ENCODE measurements around the gene ZNF276. TPM values are rescaled to one million over a fixed set of nuclear protein-coding genes. Genes with fewer than 3 reads are reported as not detected.

ZNF276 gene
- total and polyA plus RNA-seq, 2 of the 8 experiments (the other 6 are each of a cell fraction or from before 2014, with no cell fraction given), result 6.4 to 9.3 TPM

DNA sequence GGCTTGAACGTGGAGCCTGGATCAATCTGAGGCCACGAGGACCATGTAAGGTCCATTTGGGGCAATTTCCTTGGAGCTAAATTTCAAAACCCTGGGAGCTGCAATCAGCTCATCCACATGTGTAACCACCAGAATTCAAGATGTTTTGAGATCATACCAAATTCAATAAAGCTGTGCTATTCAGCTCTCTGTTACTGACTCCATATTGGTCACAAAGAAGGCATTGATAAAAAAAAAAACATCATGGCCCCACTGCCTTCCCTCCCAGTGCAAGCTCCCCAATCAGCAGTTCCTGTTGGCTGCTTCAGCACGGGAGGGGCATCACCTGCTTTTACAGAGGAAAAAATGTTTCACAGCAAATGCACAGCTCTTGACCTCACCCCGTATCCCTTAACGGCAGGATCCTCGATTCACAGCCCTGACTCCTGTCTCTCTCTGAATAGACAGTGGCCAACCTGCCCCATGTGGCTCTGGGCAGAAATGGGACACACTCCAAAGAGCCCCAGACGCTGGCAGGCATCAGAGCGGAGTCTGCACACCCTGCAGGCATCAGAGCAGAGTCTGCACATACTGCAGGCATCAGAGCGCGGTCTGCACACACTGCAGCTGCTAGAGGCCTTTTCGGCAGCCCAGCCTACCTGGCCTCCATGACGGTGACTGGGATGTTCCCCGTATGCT, 58.0 kb downstream of the ZNF276 start:
- H3K56ac ChIP-seq (replicated peaks; ENCODE audit: insufficient read length, low read depth, low read length), result no peak overlapping the region
- H2BK120ac ChIP-seq (replicated peaks; ENCODE audit: low read depth, low read length), result no peak overlapping the region
- no peaks in the 10 kb centered on the region for H3K9me3 ChIP-seq (ENCODE audit: insufficient read depth in 2 of 2, low read depth in 1 of 2, low read length in 1 of 2)
- 93% methylated on average over 13 of the region's 13 CpGs; no CpG with 5 or more reads in 1 of the 2 experiments for WGBS, 2 experiments (ENCODE audit: extremely low coverage in 1 of 2, insufficient coverage in 1 of 2, insufficient read length in 1 of 2, insufficient replicate concordance in 2 of 2, low coverage in 1 of 2, low lambda C conversion rate in 2 of 2, missing lambda C conversion rate in 1 of 2)
- peaks cover 4 to 5% of the 10 kb centered on the region in 2 experiments for H4K20me1 ChIP-seq (replicated peaks in 1 of 2; ENCODE audit: control insufficient read depth in 1 of 2, insufficient read depth in 2 of 2, low read length in 2 of 2)
- POLR2A ChIA-PET (ENCODE audit: partially characterized antibody), result interaction anchor here (0.6 to 1.3 kb wide), 5 partner anchors 10 to 48 kb away, joined by 3 to 7 read pairs (median 3); no protein-coding TSS in a partner anchor
- H3K23me2 ChIP-seq (ENCODE audit: low read depth, low read length), result no peaks in the 10 kb centered on the region
- H3K27me3 ChIP-seq (replicated peaks in 1 of 4; ENCODE audit: control insufficient read depth in 3 of 4, extremely low read depth in 1 of 4, insufficient read depth in 3 of 4, low read length in 3 of 4), result no peaks in the 10 kb centered on the region
- H3K18ac ChIP-seq (ENCODE audit: extremely low read depth, low read length), result no peak overlapping the region
- no peak overlapping the region for H4K8ac ChIP-seq (ENCODE audit: extremely low read depth, insufficient read depth, low read length)
- no peak overlapping the region for H3K4me3 ChIP-seq (ENCODE audit: extremely low read depth in 1 of 4, insufficient read depth in 2 of 4, low read depth in 3 of 4, low read length in 4 of 4)
- no peak overlapping the region for H3K4me2 ChIP-seq (ENCODE audit: insufficient read depth in 1 of 2, low read depth in 2 of 2, low read length in 2 of 2)
- H2AFZ ChIP-seq (ENCODE audit: low read length), result no peak overlapping the region
- peaks cover 0 to 6% (median 2%) of the 10 kb centered on the region in 4 experiments; a peak in 4 of 7 replicates for H3K4me1 ChIP-seq (replicated peaks in 1 of 4; ENCODE audit: control insufficient read depth in 3 of 4, insufficient read depth in 4 of 4, low read length in 3 of 4)
- no peak overlapping the region for H2BK20ac ChIP-seq (ENCODE audit: low read length)
- no peak for FAIRE-seq
- no peak overlapping the region for H4K5ac ChIP-seq (ENCODE audit: insufficient read length, low read depth, low read length)
- H2BK15ac ChIP-seq (ENCODE audit: low read length), result no peak overlapping the region
- H2AK5ac ChIP-seq (ENCODE audit: low read depth, low read length), result no peak overlapping the region
- DNase-seq (ENCODE audit: low read depth in 1 of 2, low spot score in 2 of 2), result no peak
- H3K14ac ChIP-seq (ENCODE audit: insufficient read length), result no peak overlapping the region
- no peak overlapping the region for H3K4ac ChIP-seq (replicated peaks; ENCODE audit: insufficient read length, low read depth, low read length)
- CTCF ChIA-PET (ENCODE audit: partially characterized antibody), result interaction anchor here (0.9 to 2.5 kb wide), 6 partner anchors 10 to 26 kb away, joined by 3 to 8 read pairs (median 5); no protein-coding TSS in a partner anchor
- no peaks in the 10 kb centered on the region for H3K79me1 ChIP-seq (ENCODE audit: low read depth, low read length)
- peaks cover 23 to 69% (median 47%) of the 10 kb centered on the region in 4 experiments for H3K36me3 ChIP-seq (ENCODE audit: control insufficient read depth in 2 of 4, insufficient read depth in 4 of 4, low read length in 3 of 4)
- no peak overlapping the region; the same call in 1 of the 2 replicates for H2BK5ac ChIP-seq (ENCODE audit: low read depth, low read length)
- H3K79me2 ChIP-seq (ENCODE audit: control insufficient read depth in 1 of 2, insufficient read depth in 2 of 2, low read length in 2 of 2), result no peaks in the 10 kb centered on the region
- TF ChIP-seq, protein P1, sequence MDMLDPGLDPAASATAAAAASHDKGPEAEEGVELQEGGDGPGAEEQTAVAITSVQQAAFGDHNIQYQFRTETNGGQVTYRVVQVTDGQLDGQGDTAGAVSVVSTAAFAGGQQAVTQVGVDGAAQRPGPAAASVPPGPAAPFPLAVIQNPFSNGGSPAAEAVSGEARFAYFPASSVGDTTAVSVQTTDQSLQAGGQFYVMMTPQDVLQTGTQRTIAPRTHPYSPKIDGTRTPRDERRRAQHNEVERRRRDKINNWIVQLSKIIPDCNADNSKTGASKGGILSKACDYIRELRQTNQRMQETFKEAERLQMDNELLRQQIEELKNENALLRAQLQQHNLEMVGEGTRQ (IDR thresholded peaks at IDR 0.05; ENCODE audit: low read length), result no peak
- TF ChIP-seq TAF7 (optimal IDR thresholded peaks at IDR 0.05; ENCODE audit: borderline replicate concordance, low read depth, low read length), result no peak
- TF ChIP-seq KDM1A (IDR thresholded peaks at IDR 0.05; ENCODE audit: borderline replicate concordance, low read length), result no peak
- no peak for TF ChIP-seq CEBPB (IDR thresholded peaks at IDR 0.05; ENCODE audit: low read depth, low read length)
- TF ChIP-seq BRCA1 (IDR thresholded peaks at IDR 0.05; ENCODE audit: low read depth, low read length), result no peak
- TF ChIP-seq TAF1 (IDR thresholded peaks at IDR 0.05; ENCODE audit: low read depth, low read length), result no peak
- no peak for TF ChIP-seq SIX5 (IDR thresholded peaks at IDR 0.05; ENCODE audit: low read depth, low read length)
- no peak for TF ChIP-seq BACH1 (IDR thresholded peaks at IDR 0.05; ENCODE audit: low read length)
- H3K9ac ChIP-seq (replicated peaks in 1 of 4; ENCODE audit: extremely low read depth in 1 of 4, low read depth in 3 of 4, low read length in 3 of 4), result no peak overlapping the region
- no peak overlapping the region for H2BK12ac ChIP-seq (ENCODE audit: low read depth, low read length)
- H3K27ac ChIP-seq (ENCODE audit: low read depth, low read length), result no peak overlapping the region
- no peak overlapping the region for H4K91ac ChIP-seq (replicated peaks; ENCODE audit: insufficient read length, low read length)
- no peak overlapping the region for H3K23ac ChIP-seq (ENCODE audit: insufficient read length)

Data from H1 (cell line).